Activated CD8-positive, alpha-beta T cell treated with anti-CD3 and anti-CD28 coated beads for 36 hours (primary cell): ENCODE results near the gene LHX4. TPM values are rescaled to one million over a fixed set of nuclear protein-coding genes. Genes with fewer than 3 reads are reported as not detected.

Experiments used
- ATAC-seq: fragments of 200-7000 bp; cut with Tn5 transposase; one replicate; pipeline ENCODE4 v1.10.0; 2021; ENCODE audit warnings: mild to moderate bottlenecking, moderate library complexity
- CTCF ChIA-PET: fragments of 350-600 bp; sonication (Branson Sonifier 250); formaldehyde crosslinking; loops from one replicate; lab custom pipeline; 2021; ENCODE audit warnings: antibody characterized with exemption; lab: Charles Lee
- POLR2A ChIA-PET: fragments of 350-600 bp; sonication (Branson Sonifier 250); formaldehyde crosslinking; loops from one replicate; lab custom pipeline; 2021; ENCODE audit warnings: antibody characterized with exemption; lab: Charles Lee
- DNase-seq: peaks from one replicate; pipeline ENCODE4 v3.0.0-alpha.2; 2020
- H3K27ac Mint-ChIP-seq: one replicate; pipeline ENCODE4 v1.8.0; 2021; ENCODE audit warnings: mild to moderate bottlenecking, mixed read lengths
- H3K27me3 Mint-ChIP-seq: one replicate; pipeline ENCODE4 v1.8.0; 2021; ENCODE audit warnings: mixed read lengths
- H3K36me3 Mint-ChIP-seq: one replicate; pipeline ENCODE4 v1.8.0; 2021; ENCODE audit warnings: low read depth, mixed read lengths
- H3K4me1 Mint-ChIP-seq: one replicate; pipeline ENCODE4 v1.8.0; 2021; ENCODE audit warnings: low read depth, mixed read lengths
- H3K4me3 Mint-ChIP-seq: one replicate; pipeline ENCODE4 v1.8.0; 2021; ENCODE audit warnings: mild to moderate bottlenecking, moderate library complexity, mixed read lengths
- H3K9me3 Mint-ChIP-seq: one replicate; pipeline ENCODE4 v1.8.0; 2021; ENCODE audit warnings: mixed read lengths
- intact Hi-C: fragments of 100-400 bp; cut with micrococcal nuclease; formaldehyde crosslinking; loops from one replicate; pipeline ENCODE4 v1.10.0; 2022
- total RNA-seq, 2 experiments: library from RNA; stranded (reverse); gene quantifications; one replicate each; pipeline ENCODE4 v1.2.3, GENCODE V29; 2021
- TF ChIP-seq, protein P1 (sequence below): fragments of 200-600 bp; IDR thresholded peaks from one replicate; pipeline ENCODE4 v1.8.0; 2022; ENCODE audit warnings: antibody characterized with exemption, mild to moderate bottlenecking

LHX4 gene
- total RNA-seq, 2 experiments from 2014 or later: not detected

DNA sequence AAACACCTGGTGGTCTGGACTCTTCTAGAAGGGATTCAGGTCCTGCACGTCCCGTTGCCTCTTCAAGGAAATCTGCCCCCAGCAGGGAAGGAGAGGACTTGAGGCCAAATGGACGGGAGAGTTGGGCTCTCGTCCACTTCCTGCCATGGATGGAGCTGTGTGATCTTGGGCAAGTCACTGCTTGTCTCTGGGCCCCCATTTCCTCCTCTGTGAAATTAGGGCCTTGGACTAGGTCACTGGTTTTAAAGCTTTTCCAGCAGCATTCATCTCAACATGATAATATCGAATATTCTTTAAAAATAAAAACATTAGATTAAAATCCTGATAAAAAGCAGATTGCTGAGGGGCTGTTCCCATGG lies 26.9 kb downstream of the LHX4 start:
- ATAC-seq (no peak), DNase-seq (no peak)
- CTCF ChIA-PET: interaction anchor here (0.9 kb wide), 1 partner anchor 227 kb away, joined by 3 read pairs; no protein-coding TSS in a partner anchor
- Mint-ChIP-seq H3K4me1 (no peaks in the 10 kb centered on the region), H3K27ac (no peak overlapping the region), H3K27me3 (peaks cover 21% of the 10 kb centered on the region), H3K36me3 (no peaks in the 10 kb centered on the region), H3K9me3 (no peaks in the 10 kb centered on the region), H3K4me3 (no peak overlapping the region)
- intact Hi-C loops: loop anchor here (10.0 kb wide), 1 partner anchor 158 kb away; no protein-coding TSS in a partner anchor
- POLR2A ChIA-PET: no interaction called here
- TF ChIP-seq, protein P1, sequence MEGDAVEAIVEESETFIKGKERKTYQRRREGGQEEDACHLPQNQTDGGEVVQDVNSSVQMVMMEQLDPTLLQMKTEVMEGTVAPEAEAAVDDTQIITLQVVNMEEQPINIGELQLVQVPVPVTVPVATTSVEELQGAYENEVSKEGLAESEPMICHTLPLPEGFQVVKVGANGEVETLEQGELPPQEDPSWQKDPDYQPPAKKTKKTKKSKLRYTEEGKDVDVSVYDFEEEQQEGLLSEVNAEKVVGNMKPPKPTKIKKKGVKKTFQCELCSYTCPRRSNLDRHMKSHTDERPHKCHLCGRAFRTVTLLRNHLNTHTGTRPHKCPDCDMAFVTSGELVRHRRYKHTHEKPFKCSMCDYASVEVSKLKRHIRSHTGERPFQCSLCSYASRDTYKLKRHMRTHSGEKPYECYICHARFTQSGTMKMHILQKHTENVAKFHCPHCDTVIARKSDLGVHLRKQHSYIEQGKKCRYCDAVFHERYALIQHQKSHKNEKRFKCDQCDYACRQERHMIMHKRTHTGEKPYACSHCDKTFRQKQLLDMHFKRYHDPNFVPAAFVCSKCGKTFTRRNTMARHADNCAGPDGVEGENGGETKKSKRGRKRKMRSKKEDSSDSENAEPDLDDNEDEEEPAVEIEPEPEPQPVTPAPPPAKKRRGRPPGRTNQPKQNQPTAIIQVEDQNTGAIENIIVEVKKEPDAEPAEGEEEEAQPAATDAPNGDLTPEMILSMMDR: no peak

GRCh38 chr1:180257486-180257885 lies 27.4 kb downstream of the LHX4 start:
- Mint-ChIP-seq H3K36me3 (no peaks in the 10 kb centered on the region), H3K9me3 (no peaks in the 10 kb centered on the region), H3K4me1 (no peaks in the 10 kb centered on the region), H3K27ac (no peak overlapping the region), H3K27me3 (peaks cover 20% of the 10 kb centered on the region), H3K4me3 (no peak overlapping the region)
- ChIA-PET CTCF (interaction anchor here (0.9 kb wide), 1 partner anchor 226 kb away, joined by 3 read pairs; no protein-coding TSS in a partner anchor), POLR2A (no interaction called here)
- no peak for DNase-seq
- no peak for ATAC-seq
- intact Hi-C loops: loop anchor here (10.0 kb wide), 1 partner anchor 157 kb away; no protein-coding TSS in a partner anchor
- TF ChIP-seq, protein P1: no peak

DNA sequence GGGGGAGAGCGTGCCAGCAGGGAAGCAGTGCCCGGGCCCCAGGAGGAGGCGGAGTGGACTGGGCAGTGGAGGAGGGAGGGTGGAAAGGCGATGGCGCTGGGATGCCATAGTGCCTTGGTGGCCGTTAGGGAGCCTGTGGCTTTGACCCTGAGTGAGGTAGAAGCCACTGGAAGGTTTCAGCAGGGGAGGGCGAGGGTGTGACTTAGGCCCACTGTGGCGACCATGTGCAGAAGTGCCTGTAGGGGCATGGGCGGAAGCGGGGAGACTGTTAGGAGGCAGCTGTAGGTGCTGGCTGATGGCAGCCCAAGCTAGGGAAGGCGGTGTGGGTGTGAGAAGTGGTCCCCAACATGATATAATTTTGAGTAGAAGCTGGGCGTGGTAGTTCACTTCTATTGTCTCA lies 28.2 kb downstream of the LHX4 start:
- CTCF ChIA-PET: no interaction called here
- TF ChIP-seq, protein P1: no peak
- no peaks in the 10 kb centered on the region for H3K9me3 Mint-ChIP-seq
- peaks cover 16% of the 10 kb centered on the region for H3K27me3 Mint-ChIP-seq
- H3K27ac Mint-ChIP-seq: no peak overlapping the region
- DNase-seq (no peak), ATAC-seq (no peak)
- H3K36me3 Mint-ChIP-seq: no peaks in the 10 kb centered on the region
- no peak overlapping the region for H3K4me3 Mint-ChIP-seq
- intact Hi-C loops: loop anchor here (10.0 kb wide), 1 partner anchor 157 kb away; no protein-coding TSS in a partner anchor
- POLR2A ChIA-PET: no interaction called here
- no peaks in the 10 kb centered on the region for H3K4me1 Mint-ChIP-seq

- TF ChIP-seq, protein P1: no peak
- ATAC-seq (no peak), DNase-seq (no peak)
- Mint-ChIP-seq H3K4me1 (no peaks in the 10 kb centered on the region), H3K27ac (no peak overlapping the region), H3K36me3 (no peaks in the 10 kb centered on the region), H3K27me3 (peaks cover 13% of the 10 kb centered on the region), H3K4me3 (no peak overlapping the region), H3K9me3 (no peaks in the 10 kb centered on the region)
- intact Hi-C loops: loop anchor here (10.0 kb wide), 1 partner anchor 156 kb away; no protein-coding TSS in a partner anchor
- ChIA-PET POLR2A (no interaction called here), CTCF (no interaction called here)
Measured at GRCh38 chr1:180258935-180259334, 28.9 kb downstream of the LHX4 start.

DNA sequence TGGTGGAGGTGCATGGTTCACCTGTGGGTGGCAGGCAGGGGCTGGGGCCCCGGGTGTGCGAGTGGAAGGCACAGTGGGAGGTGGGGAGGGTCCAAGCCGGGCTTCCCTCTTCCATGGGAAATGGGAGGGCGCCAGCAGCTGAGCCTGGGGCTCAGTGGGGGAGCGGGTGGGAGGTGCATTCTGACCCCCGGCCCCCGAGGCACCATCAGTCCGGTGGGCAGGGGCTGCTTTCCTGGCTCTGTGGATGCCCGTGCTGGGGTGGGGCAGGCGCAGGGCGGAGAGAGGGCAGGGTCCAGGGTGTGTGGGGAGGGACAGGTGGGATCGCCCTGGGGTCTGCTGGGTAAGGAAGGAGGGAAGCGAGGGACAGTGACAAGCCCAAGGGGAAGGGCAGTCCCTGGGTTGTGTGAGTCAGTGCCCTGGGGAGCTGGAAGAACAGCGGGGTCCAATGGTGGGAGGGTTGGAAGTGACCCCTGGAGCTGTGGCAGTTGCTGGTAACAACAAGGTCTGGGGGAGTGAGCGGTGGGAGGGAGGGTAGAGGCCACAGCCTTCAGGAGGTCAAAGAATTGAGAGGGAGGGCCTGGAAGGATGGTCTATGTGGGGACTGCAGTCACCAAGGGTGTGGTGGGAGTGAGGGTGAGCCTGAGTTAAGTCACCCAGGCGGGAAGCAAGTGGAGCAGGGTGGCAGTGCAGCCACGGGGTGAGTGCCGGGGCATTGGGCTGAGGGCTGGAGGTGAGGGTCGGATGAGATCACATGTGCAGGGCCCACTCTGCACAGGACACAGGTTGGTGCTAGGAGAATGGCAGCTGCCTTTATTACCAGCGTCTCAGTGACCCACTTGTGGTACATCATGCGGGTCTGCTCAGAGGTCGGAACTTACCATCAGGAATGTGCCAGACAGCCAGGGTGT lies 29.6 kb downstream of the LHX4 start:
- Mint-ChIP-seq H3K4me3 (no peak overlapping the region), H3K9me3 (no peaks in the 10 kb centered on the region), H3K27me3 (peaks cover 9% of the 10 kb centered on the region), H3K27ac (no peak overlapping the region), H3K4me1 (no peaks in the 10 kb centered on the region), H3K36me3 (no peaks in the 10 kb centered on the region)
- ChIA-PET CTCF (interaction anchor here (0.8 kb wide), 1 partner anchor 218 kb away, joined by 3 read pairs; no protein-coding TSS in a partner anchor), POLR2A (no interaction called here)
- ATAC-seq (no peak), DNase-seq (no peak)
- intact Hi-C loops: loop anchor here (10.0 kb wide), 1 partner anchor 155 kb away; no protein-coding TSS in a partner anchor
- TF ChIP-seq, protein P1: no peak
